Liver (tissue), 2 donors: ENCODE measurements around the gene NBEAL2.
A peak's percentile ranks its signal among the peaks of the same experiment; 100 is the strongest.

Experiments used
- HNF4A ChIP-seq, 2 donors: conservative IDR thresholded peaks; 2 replicates each; pipeline ENCODE4 v1.6.1; 2016; ENCODE audit warnings: antibody characterized with exemption in 2 of 2, mild to moderate bottlenecking in 2 of 2
- YY1 ChIP-seq: IDR thresholded peaks from 2 replicates; pipeline ENCODE4 v1.6.1; 2016; ENCODE audit warnings: antibody characterized with exemption, mild to moderate bottlenecking
- donor health status: healthy.

DNA sequence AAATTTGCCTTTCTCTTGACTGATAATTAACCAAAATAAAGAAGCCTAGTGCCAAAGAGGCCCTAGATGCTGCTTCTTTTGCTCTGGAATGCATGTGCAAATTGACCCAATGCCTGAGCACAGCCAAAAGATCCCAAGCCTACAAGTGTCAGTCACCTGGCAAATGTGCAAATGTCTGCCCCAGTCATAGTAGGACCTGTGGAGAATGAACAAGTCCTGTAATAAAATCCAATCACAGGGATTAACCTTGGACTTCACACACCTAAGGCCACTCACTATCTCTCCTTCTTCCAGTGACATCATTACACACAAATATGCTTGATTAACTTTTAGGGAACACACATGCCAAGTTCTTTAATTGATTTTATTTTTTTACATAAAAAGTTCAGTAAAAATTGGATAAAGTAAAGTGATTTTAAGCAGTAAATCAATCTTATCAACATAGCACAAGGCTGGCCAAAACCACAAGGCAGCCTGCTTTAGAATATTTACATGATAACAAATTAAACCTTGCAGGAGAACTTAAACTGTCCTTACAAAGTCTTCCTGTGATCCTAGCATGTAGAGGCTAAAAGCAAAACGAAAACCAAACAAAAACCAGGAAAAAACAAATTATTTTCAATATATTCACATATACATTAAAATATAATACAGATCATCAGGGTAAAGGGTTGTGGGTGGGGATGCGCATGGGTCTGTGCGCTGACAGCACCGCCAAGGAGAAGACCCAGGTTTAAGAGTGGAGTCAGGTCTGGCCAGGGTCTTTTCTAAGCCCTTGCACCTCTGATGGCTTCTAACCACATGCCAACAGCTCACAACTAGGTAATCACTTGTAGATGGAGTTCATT lies 36.8 kb downstream of the NBEAL2 start:
- TF ChIP-seq HNF4A (conservative IDR thresholded peaks at IDR 0.05) (peak; percentile 45 to 65), YY1 (peak; percentile 36)
